Ectodermal cell (in vitro differentiated cells): ENCODE data around the gene TRIM17.

ENCODE experiments used
- H3K27ac ChIP-seq: 2 replicates; pipeline ENCODE4 v1.7.0; 2013; ENCODE audit warnings: mild to moderate bottlenecking, low read depth, low read length; ENCODE audit not compliant: insufficient read depth, poor library complexity, severe bottlenecking
- H3K27me3 ChIP-seq: 2 replicates; pipeline ENCODE4 v1.7.0; 2013; ENCODE audit warnings: mild to moderate bottlenecking, low read length; ENCODE audit not compliant: insufficient read depth, control insufficient read depth, poor library complexity, severe bottlenecking
- H3K36me3 ChIP-seq: one replicate; pipeline ENCODE4 v1.7.0; 2013; ENCODE audit warnings: low read length; ENCODE audit not compliant: control insufficient read depth, insufficient read depth
- H3K4me1 ChIP-seq: one replicate; pipeline ENCODE4 v1.7.0; 2013; ENCODE audit warnings: low read length; ENCODE audit not compliant: control insufficient read depth, insufficient read depth
- H3K4me3 ChIP-seq: 2 replicates; pipeline ENCODE4 v1.7.0; 2013; ENCODE audit warnings: low read depth, low read length, control low read depth; ENCODE audit not compliant: insufficient read depth
- H3K9me3 ChIP-seq: 2 replicates; pipeline ENCODE4 v1.7.0; 2013; ENCODE audit warnings: mild to moderate bottlenecking, low read length, moderate library complexity; ENCODE audit not compliant: control insufficient read depth
- WGBS, 2 experiments: methylation state at CpG; one replicate each; pipeline ENCODE4 v1.1.7; 2013; ENCODE audit warnings: missing lambda C conversion rate in 2 of 2; 5-methylcytosine and 5-hydroxymethylcytosine counted together

The TRIM17 gene

DNA sequence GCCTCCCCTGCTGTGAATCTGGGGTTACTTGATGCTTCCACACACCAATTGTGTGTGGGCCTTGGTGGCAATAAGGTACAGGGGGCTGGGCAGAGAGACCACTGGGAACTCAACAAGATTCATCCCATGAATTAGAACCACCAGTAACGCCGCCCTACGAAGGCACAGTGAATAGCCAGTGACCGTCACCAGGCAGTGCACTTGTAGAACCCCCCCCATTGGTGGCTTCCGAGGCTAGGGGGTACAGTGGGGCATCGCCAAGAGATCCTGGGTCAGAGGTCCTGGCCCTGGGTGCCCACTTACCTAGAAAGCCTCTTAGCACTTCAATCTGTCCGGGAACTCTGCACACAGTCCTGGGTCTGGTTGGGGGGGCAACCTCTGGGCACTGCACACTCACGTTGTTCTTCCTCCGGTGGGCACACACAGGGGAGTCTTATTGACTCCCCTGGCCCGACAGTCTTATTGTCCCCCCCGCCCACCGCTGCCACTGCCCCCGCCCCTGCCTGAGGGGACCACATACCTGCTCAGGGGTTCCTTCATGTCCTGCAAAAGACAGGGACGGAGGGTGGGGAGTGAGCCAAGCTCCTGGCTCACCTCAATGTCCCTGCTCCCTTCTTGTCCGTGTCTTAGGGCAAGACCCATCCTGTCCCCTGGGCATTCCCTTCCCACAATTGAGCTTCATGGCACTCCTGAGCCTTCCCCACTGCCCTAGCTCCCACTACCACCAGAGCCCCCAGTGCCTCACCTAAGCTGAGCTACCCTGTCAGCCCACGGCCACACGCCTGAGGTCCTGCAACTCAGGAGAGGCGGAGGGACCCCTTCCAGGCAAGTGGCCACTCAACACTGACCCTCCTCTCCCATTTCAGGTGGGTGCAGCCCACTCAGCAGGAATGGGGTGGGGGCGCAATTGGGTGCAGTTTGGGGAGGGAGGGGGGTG lies 7.5 kb downstream of the TRIM17 start:
- 93 to 95% methylated on average over 19 of the region's 19 CpGs for WGBS, 2 experiments
- no peaks in the 10 kb centered on the region for H3K9me3 ChIP-seq
- no peaks in the 10 kb centered on the region for H3K27me3 ChIP-seq
- H3K4me1 ChIP-seq = peaks cover 27% of the 10 kb centered on the region
- no peak overlapping the region for H3K4me3 ChIP-seq
- peaks cover 4% of the 10 kb centered on the region for H3K36me3 ChIP-seq
- H3K27ac ChIP-seq = no peak overlapping the region

DNA sequence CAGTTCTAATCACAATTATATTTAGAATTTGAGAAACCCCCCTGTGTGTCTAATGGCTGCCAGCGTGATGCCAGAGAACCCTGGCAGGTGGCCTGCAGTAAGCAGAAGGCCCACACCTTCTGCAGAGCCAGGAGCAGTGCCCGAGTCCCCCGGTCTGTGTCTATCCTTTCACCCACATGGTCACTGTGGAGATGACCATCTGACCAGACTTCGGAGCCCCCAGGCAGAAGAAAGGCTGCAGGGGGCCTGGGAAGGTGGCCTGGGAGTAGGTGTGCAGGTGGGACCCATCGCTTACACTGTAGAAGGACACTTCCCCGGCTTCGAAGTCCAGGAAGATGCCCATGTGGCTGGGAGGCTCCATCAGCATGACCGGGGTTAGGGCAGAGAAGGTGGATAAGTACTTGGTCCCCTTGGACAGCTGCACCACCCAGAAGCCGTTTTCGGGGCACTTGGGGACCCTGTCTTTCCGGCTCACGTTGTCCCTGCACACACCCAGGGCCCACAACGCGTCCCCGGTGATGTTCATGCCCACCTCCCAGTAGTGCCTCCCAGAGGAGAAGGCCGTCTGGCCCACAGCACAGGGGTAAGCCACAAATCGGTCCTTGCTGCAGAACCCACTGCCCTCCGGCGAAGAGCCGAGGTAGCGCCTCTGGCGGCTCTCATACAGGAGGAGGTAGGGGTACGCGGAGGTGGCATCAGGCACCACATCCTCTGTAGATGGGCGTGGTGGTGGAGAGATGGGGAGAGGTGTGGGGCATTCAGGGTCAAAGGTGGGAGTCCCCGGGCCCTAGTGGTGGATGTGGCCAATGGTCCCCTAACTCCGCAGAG lies 8.4 kb downstream of the TRIM17 start:
- Histone ChIP-seq H3K27me3 (no peaks in the 10 kb centered on the region), H3K4me3 (no peak overlapping the region), H3K36me3 (peaks cover under 1% of the 10 kb centered on the region), H3K4me1 (peaks cover 27% of the 10 kb centered on the region), H3K9me3 (no peaks in the 10 kb centered on the region), H3K27ac (no peak overlapping the region)
- 93 to 95% methylated on average over 27 of the region's 27 CpGs for WGBS, 2 experiments

DNA sequence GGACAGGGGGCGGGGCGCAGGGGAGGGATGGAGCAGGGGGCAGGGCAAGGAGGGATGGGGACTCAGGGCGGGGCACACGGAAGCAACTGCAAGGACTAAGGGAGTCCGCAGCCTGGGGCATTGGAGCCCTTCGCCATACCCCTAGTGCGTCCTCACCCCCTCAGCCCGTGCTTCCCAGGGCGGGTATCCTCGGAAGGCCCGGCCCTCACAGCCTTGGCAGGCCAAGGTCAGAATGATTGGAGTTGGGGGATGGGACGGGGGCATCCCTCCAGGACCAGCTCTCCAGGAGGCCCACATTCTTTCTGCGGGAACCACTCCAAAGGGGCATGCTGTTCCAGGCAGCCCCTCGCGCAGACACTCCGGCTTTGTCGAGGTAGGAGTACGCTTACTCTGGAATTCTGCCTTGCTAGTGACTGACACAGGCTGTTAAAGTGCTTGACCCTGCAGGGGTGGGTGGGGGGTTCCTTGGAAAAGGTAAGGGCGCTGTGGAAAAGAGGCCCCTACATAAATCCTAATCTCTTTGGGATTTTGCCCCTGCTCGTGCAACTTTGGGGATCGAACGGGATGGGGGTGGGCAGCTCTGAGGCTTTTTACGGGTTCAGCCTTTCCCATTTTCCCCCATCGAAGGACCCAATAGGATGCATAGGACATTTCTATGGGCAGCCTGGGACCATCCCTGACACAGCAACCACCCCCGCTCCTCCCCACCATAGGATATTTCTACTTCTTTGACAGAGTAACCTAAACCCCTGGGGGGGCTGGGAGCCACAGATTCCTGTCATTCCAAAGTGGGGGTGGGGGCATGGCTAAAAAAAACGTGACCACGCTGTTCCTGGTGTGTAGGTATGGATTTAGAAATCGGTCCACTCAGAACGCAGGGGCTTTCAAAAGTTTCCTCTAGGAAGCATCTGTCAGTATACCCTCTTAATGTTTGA lies 9.3 kb downstream of the TRIM17 start:
- H3K4me1 ChIP-seq = peaks cover 27% of the 10 kb centered on the region
- WGBS, 2 experiments = 6 to 10% methylated on average over 27 to 29 of the region's 29 CpGs
- peak overlapping the region; percentile 30 for H3K27ac ChIP-seq

DNA sequence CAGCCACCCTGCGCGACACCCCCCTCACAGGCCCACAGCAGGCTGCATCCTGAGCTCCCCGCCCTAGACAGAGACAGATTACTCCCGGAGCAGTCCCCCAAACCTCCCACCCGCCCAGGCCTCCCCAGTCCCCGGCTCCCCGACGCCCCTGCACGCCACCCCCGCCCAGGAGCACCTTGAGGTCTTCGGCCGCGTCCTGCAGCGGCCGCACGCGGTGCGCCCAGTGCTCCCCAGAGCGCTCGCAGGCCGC lies 10.8 kb downstream of the TRIM17 start:
- no peaks in the 10 kb centered on the region for H3K9me3 ChIP-seq
- peak overlapping the region; percentile 96 for H3K4me3 ChIP-seq
- no peak overlapping the region for H3K27ac ChIP-seq
- H3K27me3 ChIP-seq = no peaks in the 10 kb centered on the region
- 0% methylated on average over 21 of the region's 21 CpGs for WGBS, 2 experiments
- H3K4me1 ChIP-seq = peaks cover 27% of the 10 kb centered on the region
- peaks cover 17% of the 10 kb centered on the region for H3K36me3 ChIP-seq

More for the DNA sequence above, 9.3 kb downstream of the TRIM17 start:
- Histone ChIP-seq H3K9me3 (no peaks in the 10 kb centered on the region), H3K36me3 (peaks cover 7% of the 10 kb centered on the region), H3K27me3 (no peaks in the 10 kb centered on the region), H3K4me3 (peak overlapping the region; percentile 57)

DNA sequence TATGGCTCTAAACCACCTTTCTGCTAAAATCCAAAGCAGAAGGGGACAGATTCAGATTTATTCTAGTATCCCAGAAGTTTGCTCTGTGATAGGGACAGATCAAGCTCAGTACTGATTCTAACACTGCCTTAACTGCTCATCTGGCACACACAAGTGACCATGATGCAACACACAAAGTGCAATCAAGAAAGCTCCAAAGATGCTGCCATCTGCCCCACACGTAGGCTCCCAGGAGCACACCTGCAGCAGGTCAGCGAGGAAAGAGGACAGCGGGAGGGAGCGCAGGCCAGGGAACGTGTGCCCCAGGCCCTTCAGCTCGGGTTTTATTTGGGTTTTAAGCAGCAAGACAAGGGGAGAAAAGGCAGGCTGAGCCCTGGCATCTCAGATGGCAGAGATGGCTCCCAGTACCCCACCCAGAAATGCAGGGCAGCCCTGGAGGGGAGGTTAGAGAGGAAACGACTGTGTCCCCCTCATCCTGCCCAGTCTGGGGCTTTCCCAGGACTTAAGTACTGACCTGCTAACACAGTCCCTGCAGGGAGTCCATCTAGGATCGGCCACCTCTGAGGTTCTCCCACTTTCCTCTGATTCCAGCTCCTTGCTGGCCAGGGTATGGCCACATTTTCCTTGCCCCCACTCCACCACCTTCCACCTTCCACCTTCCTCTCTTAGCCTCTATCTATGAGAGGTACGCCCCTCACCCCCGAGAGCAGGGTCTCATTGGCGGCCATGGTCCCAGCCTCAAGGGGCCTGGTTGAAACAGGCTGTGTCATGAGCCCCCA lies 11.3 kb downstream of the TRIM17 start:
- no peaks in the 10 kb centered on the region for H3K9me3 ChIP-seq
- H3K4me1 ChIP-seq = peaks cover 27% of the 10 kb centered on the region
- peaks cover 17% of the 10 kb centered on the region for H3K36me3 ChIP-seq
- 13 to 17% methylated on average over 11 of the region's 11 CpGs for WGBS, 2 experiments
- peak overlapping the region; percentile 96 for H3K4me3 ChIP-seq
- H3K27me3 ChIP-seq = no peaks in the 10 kb centered on the region
- no peak overlapping the region for H3K27ac ChIP-seq

DNA sequence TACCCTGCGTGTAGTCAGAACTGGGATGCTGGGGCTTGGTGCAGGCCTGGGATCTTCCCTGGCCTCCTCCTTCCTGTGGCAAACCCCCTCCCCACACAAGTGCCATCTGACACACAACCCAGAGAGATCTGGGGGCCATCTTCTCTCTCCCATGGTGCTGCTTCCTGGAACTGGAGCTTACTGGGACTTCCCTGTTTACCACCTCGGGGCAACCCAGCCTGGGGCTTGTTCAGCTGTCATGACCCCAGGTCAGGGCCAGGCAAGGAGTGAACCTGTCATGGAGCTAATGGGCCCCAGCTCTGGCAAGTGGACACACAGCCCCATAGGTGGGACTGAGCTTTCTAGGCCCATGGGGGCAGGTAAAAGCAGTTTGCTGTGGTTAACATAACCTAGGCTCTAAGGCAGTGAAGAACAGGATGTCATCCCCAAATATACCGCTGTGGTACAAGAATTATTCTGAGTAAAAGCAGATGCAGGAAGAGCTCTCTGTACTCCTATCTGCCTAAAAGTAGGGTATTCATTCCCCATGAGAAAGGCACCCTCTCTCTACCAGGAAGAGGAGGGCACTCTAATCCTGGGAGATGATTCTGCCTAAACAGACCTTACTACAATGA lies 12.4 kb downstream of the TRIM17 start:
- WGBS, 2 experiments = 92 to 95% methylated on average over 3 of the region's 3 CpGs
- peaks cover 27% of the 10 kb centered on the region for H3K4me1 ChIP-seq
- no peaks in the 10 kb centered on the region for H3K9me3 ChIP-seq
- no peak overlapping the region for H3K27ac ChIP-seq
- H3K27me3 ChIP-seq = no peaks in the 10 kb centered on the region
- H3K4me3 ChIP-seq = no peak overlapping the region
- peaks cover 17% of the 10 kb centered on the region for H3K36me3 ChIP-seq

DNA sequence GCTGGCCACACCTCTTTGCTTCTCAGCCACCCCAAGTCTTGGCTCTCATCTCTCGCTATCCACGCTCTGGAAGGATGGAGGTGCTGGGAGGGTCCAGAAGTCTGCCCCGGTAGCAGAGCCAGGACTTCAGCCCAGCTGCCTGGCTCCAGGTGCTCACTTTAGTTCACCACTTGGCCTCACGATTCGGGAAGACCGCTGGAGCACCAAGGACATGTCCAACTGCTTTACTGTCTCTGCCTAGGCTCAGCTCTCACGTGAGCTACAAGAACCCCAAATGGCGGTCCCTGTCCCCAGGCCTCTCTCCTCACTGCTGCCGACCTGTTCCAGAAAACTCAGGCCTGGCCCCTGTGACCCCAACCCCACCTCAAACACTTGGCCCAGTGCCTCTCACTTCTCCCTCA lies 13.4 kb downstream of the TRIM17 start:
- Histone ChIP-seq H3K9me3 (no peaks in the 10 kb centered on the region), H3K27ac (no peak overlapping the region), H3K27me3 (no peaks in the 10 kb centered on the region), H3K36me3 (peaks cover 17% of the 10 kb centered on the region), H3K4me1 (peaks cover 22% of the 10 kb centered on the region), H3K4me3 (no peak overlapping the region)
- WGBS, 2 experiments = 93 to 96% methylated on average over 9 of the region's 9 CpGs

DNA sequence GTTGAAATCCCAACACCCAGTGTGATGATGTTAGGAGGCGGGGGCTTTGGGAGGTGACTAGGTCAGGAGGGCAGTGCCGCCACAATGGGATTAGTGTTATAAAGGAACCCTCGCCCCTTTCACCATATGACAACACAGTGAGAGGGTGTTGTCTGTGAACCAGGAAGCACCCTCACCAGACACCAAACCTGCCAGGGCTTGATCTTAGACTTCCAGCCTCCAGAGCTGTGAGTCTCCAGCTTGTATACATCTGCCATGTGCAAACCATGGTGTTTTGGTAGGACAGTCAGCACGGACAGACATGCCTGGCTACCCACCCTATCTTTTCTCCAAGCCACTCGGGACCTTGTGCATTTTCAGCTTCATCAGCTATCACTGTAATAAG lies 14.0 kb downstream of the TRIM17 start:
- H3K9me3 ChIP-seq = no peaks in the 10 kb centered on the region
- peaks cover 16% of the 10 kb centered on the region for H3K4me1 ChIP-seq
- 93 to 95% methylated on average over 4 to 5 of the region's 5 CpGs for WGBS, 2 experiments
- peaks cover 21% of the 10 kb centered on the region for H3K36me3 ChIP-seq
- H3K27ac ChIP-seq = no peak overlapping the region
- H3K4me3 ChIP-seq = no peak overlapping the region
- no peaks in the 10 kb centered on the region for H3K27me3 ChIP-seq
